OCI-LY7 (cell line): Measurements from ENCODE around the gene ZNF692. TPM values are rescaled to one million over a fixed set of nuclear protein-coding genes. Genes with fewer than 3 reads are reported as not detected.

ENCODE experiments used
- BruUV-seq: library from RNA; stranded (reverse); fragments of 400-500 nt; replicated peaks from 2 replicates; lab custom pipeline; 2021; lab: Mats Ljungman, UMichigan
- CTCF ChIA-PET: fragments of 300-600 bp; sonication (Branson Sonifier 250); formaldehyde crosslinking; loops from one replicate; lab custom pipeline; 2022; ENCODE audit warnings: antibody characterized with exemption; ENCODE audit not compliant: unreplicated experiment; lab: Charles Lee
- POLR2A ChIA-PET: fragments of 300-600 bp; sonication (Branson Sonifier 250); formaldehyde crosslinking; loops from one replicate; lab custom pipeline; 2022; ENCODE audit warnings: antibody characterized with exemption; lab: Charles Lee
- DNase-seq: peaks from one replicate; pipeline ENCODE4 v3.0.0-alpha.2; 2015; ENCODE audit warnings: low spot score
- H2AFZ ChIP-seq: fragments of 200-600 bp; sonication (generic), shearing (Covaris generic); 2 replicates; pipeline ENCODE4 v1.6.1; 2014; ENCODE audit warnings: mild to moderate bottlenecking, antibody characterized with exemption, low read length, moderate library complexity
- H3K27ac ChIP-seq: fragments of 200-600 bp; sonication (generic); 2 replicates; pipeline ENCODE4 v1.5.1; 2014; ENCODE audit warnings: mixed run types, low read depth, mild to moderate bottlenecking, moderate library complexity, low read length, inconsistent platforms; ENCODE audit not compliant: poor library complexity, severe bottlenecking
- H3K36me3 ChIP-seq: fragments of 200-600 bp; sonication (generic); 2 replicates; pipeline ENCODE4 v1.6.1; 2014; ENCODE audit warnings: mild to moderate bottlenecking, antibody characterized with exemption, low read length, moderate library complexity, mixed read lengths; ENCODE audit not compliant: insufficient read depth
- H3K4me1 ChIP-seq: fragments of 200-600 bp; sonication (generic); 2 replicates; pipeline ENCODE4 v1.5.1; 2014; ENCODE audit warnings: mild to moderate bottlenecking, low read length; ENCODE audit not compliant: insufficient read depth, poor library complexity, severe bottlenecking
- H3K4me2 ChIP-seq: fragments of 200-600 bp; sonication (generic); 2 replicates; pipeline ENCODE4 v1.6.1; 2014; ENCODE audit warnings: mild to moderate bottlenecking, low read length
- H3K4me3 ChIP-seq: fragments of 200-600 bp; sonication (generic); 2 replicates; pipeline ENCODE4 v1.5.1; 2014; ENCODE audit warnings: mild to moderate bottlenecking, low read depth, low read length; ENCODE audit not compliant: poor library complexity, severe bottlenecking
- H3K79me2 ChIP-seq: fragments of 200-600 bp; sonication (generic); 2 replicates; pipeline ENCODE4 v1.6.1; 2016; ENCODE audit warnings: low read depth, mild to moderate bottlenecking, low read length, moderate library complexity, mixed read lengths; ENCODE audit not compliant: insufficient read depth
- H3K9me2 ChIP-seq: fragments of 200-600 bp; sonication (generic); 2 replicates; pipeline ENCODE4 v1.6.1; 2016; ENCODE audit warnings: mild to moderate bottlenecking, low read length, mixed read lengths; ENCODE audit not compliant: insufficient read depth
- H3K9me3 ChIP-seq: fragments of 200-600 bp; sonication (generic); 2 replicates; pipeline ENCODE4 v1.6.1; 2014; ENCODE audit warnings: mild to moderate bottlenecking, mixed run types, low read length, mixed read lengths
- H4K20me1 ChIP-seq: fragments of 200-600 bp; sonication (generic); 2 replicates; pipeline ENCODE4 v1.6.1; 2014; ENCODE audit warnings: mild to moderate bottlenecking, antibody characterized with exemption, low read length, moderate library complexity, mixed read lengths; ENCODE audit not compliant: insufficient read depth
- CTCF ChIP-seq: fragments of 200-600 bp; sonication (generic); conservative IDR thresholded peaks from 2 replicates; pipeline ENCODE4 v1.5.1; 2014; ENCODE audit warnings: mild to moderate bottlenecking, antibody characterized with exemption, low read length, moderate library complexity, mixed read lengths
- EZH2phosphoT487 ChIP-seq: fragments of 200-600 bp; sonication (generic); IDR thresholded peaks from 2 replicates; pipeline ENCODE4 v1.6.1; 2018; ENCODE audit warnings: low read depth, borderline replicate concordance, mild to moderate bottlenecking, mixed run types, antibody characterized with exemption, low read length, moderate library complexity, mixed read lengths
- intact Hi-C: fragments of 100-400 bp; cut with micrococcal nuclease; formaldehyde crosslinking; loops from one replicate; pipeline ENCODE4 v1.10.0; 2022; ENCODE audit not compliant: unreplicated experiment
- microRNA-seq: library from miRNA; unstranded; fragments of <30 nt; microRNA quantifications from one replicate; pipeline ENCODE4 v1.2.0, GENCODE V29; 2022; ENCODE audit warnings: borderline replicate concordance
- small RNA-seq: library from RNA; depleted of rRNA; stranded (forward); fragments of <200 nt; gene quantifications from one replicate; pipeline ENCODE3, GENCODE V24; 2014
- total RNA-seq, 2 experiments: library from RNA; depleted of rRNA in 1 of 2; stranded (reverse); fragments of >200 nt in 1 of 2; shearing (Covaris generic) in 1 of 2; gene quantifications; 2 replicates each; pipeline ENCODE4 v1.2.3, GENCODE V29; 2014 to 2022

The ZNF692 gene
- total RNA-seq, 2 experiments from 2014 or later = 65.0 to 67.4 TPM

GRCh38 chr1:248800459-248800858 lies 58.4 kb downstream of the ZNF692 start:
- CTCF ChIA-PET = no interaction called here
- Histone ChIP-seq H3K4me2 (no peak overlapping the region), H3K79me2 (no peaks in the 10 kb centered on the region), H4K20me1 (no peaks in the 10 kb centered on the region), H3K4me1 (peaks cover 13% of the 10 kb centered on the region), H3K9me2 (no peaks in the 10 kb centered on the region), H3K9me3 (no peaks in the 10 kb centered on the region), H3K27ac (no peak overlapping the region), H3K36me3 (no peaks in the 10 kb centered on the region), H2AFZ (no peak overlapping the region), H3K4me3 (no peak overlapping the region)
- POLR2A ChIA-PET = interaction anchor here (0.9 to 1.5 kb wide), 2 partner anchors 14 to 26 kb away, joined by 3 to 4 read pairs; no protein-coding TSS in a partner anchor
- no TSS peak for BruUV-seq
- DNase-seq = no peak
- intact Hi-C loops = no loop called here
- TF ChIP-seq CTCF (no peak), EZH2phosphoT487 (no peak)

Small RNA genes lying within 50 kb of the gene (microRNA-seq; reads per million reads assigned to microRNA genes)
- gene MIR3124 = 3.8 reads per million

Small RNA genes lying within 50 kb of the gene (small RNA-seq; reads per million reads assigned to genes)
- not detected for gene MIR3124

Other genes with a start within 250 kb of the ZNF692 start
- gene OR2T11, start 224.0 kb downstream of the ZNF692 start, total RNA-seq (2014; rRNA removed; shearing (Covaris generic)) = not detected in 2 replicates
- 0.13 TPM in 1 of 2 replicates, not detected in the other for gene OR2T11, start 224.0 kb downstream of the ZNF692 start, total RNA-seq (2022)
- not detected in 2 replicates for gene OR2T35, start 213.8 kb downstream of the ZNF692 start, total RNA-seq (2014; rRNA removed; shearing (Covaris generic))
- not detected in 2 replicates for gene OR2T35, start 213.8 kb downstream of the ZNF692 start, total RNA-seq (2022)
- gene OR2T27, start 203.6 kb downstream of the ZNF692 start, total RNA-seq (2014; rRNA removed; shearing (Covaris generic)) = not detected in 2 replicates
- not detected in 2 replicates for gene OR2T27, start 203.6 kb downstream of the ZNF692 start, total RNA-seq (2022)
- not detected in 2 replicates for gene OR14I1, start 156.3 kb downstream of the ZNF692 start, total RNA-seq (2014; rRNA removed; shearing (Covaris generic))
- gene OR14I1, start 156.3 kb downstream of the ZNF692 start, total RNA-seq (2022) = not detected in 2 replicates
- gene LYPD8, start 103.3 kb downstream of the ZNF692 start, total RNA-seq (2014; rRNA removed; shearing (Covaris generic)) = not detected in 2 replicates
- gene LYPD8, start 103.3 kb downstream of the ZNF692 start, total RNA-seq (2022) = not detected in 2 replicates
- gene SH3BP5L, start 33.2 kb downstream of the ZNF692 start, total RNA-seq (2014; rRNA removed; shearing (Covaris generic)) = 14.5 and 16.9 TPM in 2 replicates
- 21.8 and 24.5 TPM in 2 replicates for gene SH3BP5L, start 33.2 kb downstream of the ZNF692 start, total RNA-seq (2022)
- 45.7 and 56.1 TPM in 2 replicates for gene ZNF672, start 20.9 kb downstream of the ZNF692 start, total RNA-seq (2014; rRNA removed; shearing (Covaris generic))
- gene ZNF672, start 20.9 kb downstream of the ZNF692 start, total RNA-seq (2022) = 50.0 and 52.7 TPM in 2 replicates
- gene PGBD2, start 47.1 kb upstream of the ZNF692 start, total RNA-seq (2014; rRNA removed; shearing (Covaris generic)) = 9.2 and 13.0 TPM in 2 replicates
- 6.4 and 7.5 TPM in 2 replicates for gene PGBD2, start 47.1 kb upstream of the ZNF692 start, total RNA-seq (2022)